Gastroesophageal sphincter (tissue), 4 donors: ENCODE results near the gene ZNF335. TPM values are rescaled to one million over a fixed set of nuclear protein-coding genes. Genes with fewer than 3 reads are reported as not detected.

Source experiments
- ATAC-seq: fragments of 150-250 bp; one replicate; pipeline ENCODE4 v1.9.1; 2016; ENCODE audit warnings: mild to moderate bottlenecking, moderate library complexity
- H3K27ac ChIP-seq, 4 donors: fragments of 200-600 bp; sonication (generic) in 3 of 4; 1 replicate in 3 of 4; 2 replicates in 1 of 4; pipeline ENCODE4 v1.5.1; 2016 to 2019
- H3K27me3 ChIP-seq: fragments of 200-600 bp; sonication (generic); one replicate; pipeline ENCODE4 v1.5.1; 2019
- H3K36me3 ChIP-seq, 2 donors: fragments of 200-600 bp; sonication (generic); one replicate each; pipeline ENCODE4 v1.5.1; 2019; ENCODE audit warnings: control low read depth in 1 of 2
- H3K4me1 ChIP-seq, 3 donors: fragments of 200-600 bp; sonication (generic); 1 replicate in 2 of 3; 2 replicates in 1 of 3; pipeline ENCODE4 v1.5.1; 2016 to 2019; ENCODE audit warnings: control low read depth in 2 of 3
- H3K4me3 ChIP-seq, 2 donors: fragments of 200-600 bp; sonication (generic); one replicate each; pipeline ENCODE4 v1.5.1; 2019; ENCODE audit warnings: mild to moderate bottlenecking in 1 of 2, moderate library complexity in 1 of 2
- H3K9me3 ChIP-seq, 3 donors: fragments of 200-600 bp; sonication (generic); one replicate each; pipeline ENCODE4 v1.5.1; 2017 to 2019; ENCODE audit warnings: control low read depth in 2 of 3
- CTCF ChIP-seq, 4 experiments: fragments of 200-600 bp in 2 of 4; fragments of 450-650 bp in 2 of 4; sonication (generic) in 1 of 4; IDR thresholded peaks; one replicate each; pipeline ENCODE4 v1.5.1; 2017 to 2019; ENCODE audit warnings: antibody characterized with exemption in 4 of 4, mild to moderate bottlenecking in 2 of 4, moderate library complexity in 2 of 4
- EP300 ChIP-seq: sonication (generic); formaldehyde crosslinking; IDR thresholded peaks from one replicate; pipeline ENCODE4 v1.6.1; 2017; ENCODE audit warnings: antibody characterized with exemption, mild to moderate bottlenecking
- POLR2A ChIP-seq, 2 donors: fragments of 450-650 bp; IDR thresholded peaks; one replicate each; pipeline ENCODE4 v1.6.1; 2017; ENCODE audit warnings: antibody characterized with exemption in 2 of 2, mild to moderate bottlenecking in 2 of 2, moderate library complexity in 1 of 2
- POLR2AphosphoS5 ChIP-seq: sonication (generic); formaldehyde crosslinking; IDR thresholded peaks from one replicate; pipeline ENCODE4 v1.6.1; 2017; ENCODE audit warnings: antibody characterized with exemption
- WGBS, 2 donors: methylation state at CpG; one replicate each; pipeline ENCODE4 v1.1.5; 2018; ENCODE audit warnings: low coverage in 1 of 2; 5-methylcytosine and 5-hydroxymethylcytosine counted together
- total RNA-seq, 4 donors: library from RNA; depleted of rRNA; stranded (reverse); fragments of >200 nt; gene quantifications; one replicate each; pipeline ENCODE4 v1.1.0, GENCODE V29; 2016

ZNF335 gene
- total RNA-seq, 4 donors from 2014 or later, result 7.5 to 17.9 (median 16.5) TPM

- H3K27ac ChIP-seq, result no peak overlapping the region
- no peaks in the 10 kb centered on the region for H3K36me3 ChIP-seq
- peaks cover 0 to 17% (median 15%) of the 10 kb centered on the region in 3 donors for H3K4me1 ChIP-seq
- H3K4me3 ChIP-seq, result no peak overlapping the region
- H3K27me3 ChIP-seq, result no peaks in the 10 kb centered on the region
- no peaks in the 10 kb centered on the region for H3K9me3 ChIP-seq
- no peak for ATAC-seq
- TF ChIP-seq EP300 (no peak), POLR2A (IDR thresholded peaks at IDR 0.05) (no peak), CTCF (IDR thresholded peaks at IDR 0.05) (no peak), POLR2AphosphoS5 (no peak)
- WGBS, 2 donors, result 74 to 88% methylated on average over 7 to 8 of the region's 14 CpGs
Observed at GRCh38 chr20:45927071-45927878, 44.7 kb downstream of the ZNF335 start.

DNA sequence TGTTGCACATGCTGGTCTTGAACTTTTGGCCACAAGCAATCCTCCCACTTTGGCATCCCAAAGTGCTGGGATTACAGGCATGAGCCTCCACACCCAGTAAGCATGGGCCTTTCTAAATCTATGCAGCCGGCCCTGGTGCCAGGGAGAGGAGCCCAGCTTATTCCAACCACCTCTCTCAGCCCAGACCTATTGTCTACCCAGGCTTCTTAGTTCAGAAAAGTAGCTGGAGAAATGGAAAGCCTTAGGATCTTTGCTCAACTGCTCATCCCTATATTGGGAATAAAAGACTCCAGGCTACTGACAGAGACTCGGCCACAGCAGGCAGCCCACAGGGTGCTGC, 45.3 kb downstream of the ZNF335 start:
- TF ChIP-seq CTCF (IDR thresholded peaks at IDR 0.05) (no peak), POLR2A (IDR thresholded peaks at IDR 0.05) (no peak), POLR2AphosphoS5 (no peak), EP300 (no peak)
- 40% methylated on average over 1 of the region's 2 CpGs; no CpG with 5 or more reads in 1 of the 2 donors for WGBS, 2 donors
- no peaks in the 10 kb centered on the region for H3K9me3 ChIP-seq

DNA sequence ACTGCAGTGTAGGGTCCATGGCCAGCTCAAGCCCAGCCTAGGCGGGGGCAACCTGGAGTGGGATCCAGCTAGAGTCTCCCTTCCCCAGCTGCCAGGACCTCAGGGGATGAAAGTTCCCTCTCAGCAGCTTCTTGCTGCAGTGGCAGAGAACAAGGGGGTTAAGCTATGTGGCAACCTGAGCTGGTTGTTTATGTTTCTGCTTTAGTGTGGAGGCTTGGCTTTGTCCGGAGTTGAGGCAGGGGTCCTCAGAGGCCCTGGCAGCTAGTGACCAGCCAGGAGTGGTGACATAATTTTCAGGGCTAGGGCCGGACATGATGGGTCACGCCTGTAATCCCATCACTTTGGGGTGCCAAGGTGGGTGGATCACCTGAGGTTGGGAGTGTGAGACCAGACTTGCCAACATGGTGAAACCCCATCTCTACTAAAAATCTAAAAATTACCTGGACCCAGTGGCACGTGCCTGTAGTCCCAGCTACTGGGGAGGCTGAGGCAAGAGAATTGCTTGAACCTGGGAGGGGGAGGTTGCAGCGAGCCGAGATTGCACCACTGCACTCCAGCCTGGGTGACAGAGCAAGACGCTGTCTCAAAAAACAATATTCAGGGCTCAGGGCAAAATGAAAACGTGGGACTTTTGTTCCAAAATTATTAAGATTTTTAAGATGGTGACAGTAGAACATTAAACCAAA, 46.0 kb downstream of the ZNF335 start:
- TF ChIP-seq POLR2AphosphoS5, result no peak
- no peak for TF ChIP-seq POLR2A (IDR thresholded peaks at IDR 0.05)
- no peak for TF ChIP-seq EP300
- TF ChIP-seq CTCF (IDR thresholded peaks at IDR 0.05), result no peak
- peak overlapping the region in 1 of 4 donors; percentile 66 for H3K27ac ChIP-seq
- H3K4me1 ChIP-seq, result peaks cover 0 to 18% (median 17%) of the 10 kb centered on the region in 3 donors
- H3K36me3 ChIP-seq, result no peaks in the 10 kb centered on the region
- H3K4me3 ChIP-seq, result no peak overlapping the region
- no peaks in the 10 kb centered on the region for H3K9me3 ChIP-seq
- no peaks in the 10 kb centered on the region for H3K27me3 ChIP-seq
- ATAC-seq, result no peak
- WGBS, 2 donors, result 44 to 69% methylated on average over 5 to 8 of the region's 9 CpGs

More for the DNA sequence above, 45.3 kb downstream of the ZNF335 start:
- Histone ChIP-seq H3K36me3 (no peaks in the 10 kb centered on the region), H3K27ac (no peak overlapping the region), H3K4me1 (peaks cover 0 to 18% (median 17%) of the 10 kb centered on the region in 3 donors), H3K4me3 (no peak overlapping the region), H3K27me3 (no peaks in the 10 kb centered on the region)
- no peak for ATAC-seq

DNA sequence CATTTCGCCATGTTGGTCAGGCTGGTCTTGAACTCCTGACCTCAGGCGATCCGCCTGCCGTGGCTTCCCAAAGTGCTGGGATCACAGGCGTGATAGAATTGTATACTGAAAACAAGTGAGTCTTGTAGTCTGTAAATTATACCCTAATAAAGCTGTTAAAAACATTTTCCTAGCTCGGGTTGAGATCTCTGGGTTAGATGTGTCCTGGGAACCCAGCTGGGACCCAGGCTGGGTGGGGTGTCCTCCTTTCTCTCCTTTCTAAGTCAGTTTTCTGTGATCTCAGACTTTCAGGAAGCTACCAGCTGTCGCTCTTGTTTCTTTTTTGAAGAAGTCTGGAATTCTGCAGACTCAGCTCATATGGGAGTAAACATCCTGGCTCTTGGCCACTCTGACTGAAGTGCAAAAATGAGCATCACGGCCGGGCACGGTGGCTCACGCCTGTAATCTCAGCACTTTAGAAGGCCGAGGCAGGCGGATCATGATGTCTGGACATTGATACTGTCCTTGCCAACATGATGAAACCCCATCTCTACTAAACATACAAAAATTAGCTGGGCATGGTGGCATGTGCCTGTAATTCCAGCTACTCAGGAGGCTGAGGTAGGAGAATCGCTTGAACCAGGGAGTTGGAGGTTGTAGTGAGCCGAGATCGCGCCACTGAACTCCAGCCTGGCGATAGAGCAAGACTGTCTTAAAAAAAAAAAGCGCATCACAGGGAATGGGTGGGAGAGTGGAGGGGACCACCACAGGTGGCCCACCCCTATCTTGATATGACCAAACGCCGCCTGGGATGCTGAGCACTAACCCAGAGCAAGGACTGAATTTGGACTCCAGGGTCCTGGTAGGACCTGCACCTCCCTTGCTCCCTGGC, 47.4 kb downstream of the ZNF335 start:
- no peaks in the 10 kb centered on the region for H3K27me3 ChIP-seq
- no peaks in the 10 kb centered on the region for H3K36me3 ChIP-seq
- TF ChIP-seq POLR2AphosphoS5, result no peak
- TF ChIP-seq EP300, result no peak
- TF ChIP-seq POLR2A (IDR thresholded peaks at IDR 0.05), result no peak
- TF ChIP-seq CTCF (IDR thresholded peaks at IDR 0.05), result no peak
- H3K4me1 ChIP-seq, result peaks cover 0 to 30% (median 22%) of the 10 kb centered on the region in 3 donors
- WGBS, 2 donors, result 17 to 44% methylated on average over 1 to 8 of the region's 21 CpGs
- no peak overlapping the region for H3K4me3 ChIP-seq
- H3K9me3 ChIP-seq, result no peaks in the 10 kb centered on the region
- ATAC-seq, result peak; percentile 72
- H3K27ac ChIP-seq, result peak overlapping the region in 3 of 4 donors; percentile 61 to 71 (median 66)
